CD14-positive monocyte (primary cell): Measurements from ENCODE around the gene ASRGL1. TPM values are rescaled to one million over a fixed set of nuclear protein-coding genes. Genes with fewer than 3 reads are reported as not detected.
"Not testable (repeated sequence)": the region's sequence is repeated elsewhere in the genome, so short reads cannot be mapped to it uniquely, and the experiment has no call there.

ENCODE experiments used
- DNase-seq, 3 donors: peaks; one replicate each; pipeline ENCODE4 v3.0.0-alpha.2; 2011 to 2022
- H2AFZ ChIP-seq: 2 replicates; pipeline ENCODE4 v1.6.0; 2012; ENCODE audit warnings: mild to moderate bottlenecking, low read depth, low read length, inconsistent platforms; ENCODE audit not compliant: insufficient read depth, poor library complexity, severe bottlenecking
- H3K27ac ChIP-seq, 2 donors: 1 replicate in 1 of 2; 2 replicates in 1 of 2; pipeline ENCODE4 v1.5.1; 2012 to 2013; ENCODE audit warnings: low read length in 2 of 2, control low read depth in 1 of 2, inconsistent platforms in 1 of 2, low read depth in 1 of 2, mild to moderate bottlenecking in 1 of 2
- H3K27me3 ChIP-seq, 2 donors: one replicate each; pipeline versions ENCODE4 v1.6.0 to v1.6.1; 2011 to 2013; ENCODE audit warnings: low read length in 2 of 2; ENCODE audit not compliant: control insufficient read depth in 2 of 2, insufficient read depth in 2 of 2
- H3K36me3 ChIP-seq, 2 donors: replicated peaks in 1 of 2; 1 replicate in 1 of 2; 2 replicates in 1 of 2; pipeline versions ENCODE4 v1.5.1 to v1.6.1; 2012 to 2013; ENCODE audit warnings: low read length in 2 of 2, control low read depth in 1 of 2, inconsistent platforms in 1 of 2, mild to moderate bottlenecking in 1 of 2; ENCODE audit not compliant: insufficient read depth in 2 of 2, control insufficient read depth in 1 of 2
- H3K4me1 ChIP-seq, 2 donors: 1 replicate in 1 of 2; 2 replicates in 1 of 2; pipeline versions ENCODE4 v1.5.1 to v1.6.1; 2012 to 2013; ENCODE audit warnings: low read length in 2 of 2, control low read depth in 1 of 2, inconsistent platforms in 1 of 2, mild to moderate bottlenecking in 1 of 2, moderate library complexity in 1 of 2; ENCODE audit not compliant: insufficient read depth in 2 of 2, control insufficient read depth in 1 of 2
- H3K4me2 ChIP-seq: replicated peaks from 2 replicates; pipeline ENCODE3; 2012; ENCODE audit warnings: low read length, moderate library complexity, mild to moderate bottlenecking; ENCODE audit not compliant: poor library complexity, severe bottlenecking; ENCODE audit errors: extremely low read depth
- H3K4me3 ChIP-seq, 3 experiments: fragments of 200-600 bp in 1 of 3; sonication (generic) in 1 of 3; replicated peaks in 1 of 3; 1 replicate in 2 of 3; 2 replicates in 1 of 3; pipeline ENCODE4 v1.5.1; 2011 to 2013; ENCODE audit warnings: low read length in 3 of 3, mild to moderate bottlenecking in 3 of 3, control low read depth in 2 of 3, low read depth in 2 of 3, inconsistent platforms in 1 of 3, moderate library complexity in 1 of 3
- H3K79me2 ChIP-seq: 2 replicates; pipeline ENCODE4 v1.6.0; 2012; ENCODE audit warnings: mild to moderate bottlenecking, control low read depth, inconsistent platforms, low read length, moderate library complexity; ENCODE audit not compliant: insufficient read depth
- H3K9ac ChIP-seq: 2 replicates; pipeline ENCODE4 v1.6.0; 2017; ENCODE audit warnings: low read length, mild to moderate bottlenecking; ENCODE audit not compliant: insufficient read depth, poor library complexity, severe bottlenecking
- H3K9me3 ChIP-seq, 2 donors: replicated peaks in 1 of 2; 1 replicate in 1 of 2; 2 replicates in 1 of 2; pipeline versions ENCODE4 v1.5.1 to v1.6.1; 2012 to 2013; ENCODE audit warnings: low read length in 2 of 2, control low read depth in 1 of 2; ENCODE audit not compliant: control insufficient read depth in 1 of 2, insufficient read depth in 1 of 2
- H4K20me1 ChIP-seq: 2 replicates; pipeline ENCODE4 v1.6.0; 2012; ENCODE audit warnings: mild to moderate bottlenecking, low read length, control low read depth, moderate library complexity; ENCODE audit not compliant: insufficient read depth
- H3K27ac Mint-ChIP-seq, 7 donors: one replicate each; pipeline ENCODE4 v1.8.0; 2020; ENCODE audit warnings: mild to moderate bottlenecking in 7 of 7, mixed read lengths in 7 of 7, moderate library complexity in 6 of 7, inconsistent platforms in 2 of 7
- H3K27me3 Mint-ChIP-seq, 3 donors: one replicate each; pipeline ENCODE4 v1.8.0; 2021 to 2022; ENCODE audit warnings: low read depth in 3 of 3, mild to moderate bottlenecking in 3 of 3, mixed read lengths in 3 of 3, moderate library complexity in 3 of 3, inconsistent platforms in 1 of 3
- H3K36me3 Mint-ChIP-seq, 2 donors: one replicate each; pipeline ENCODE4 v1.8.0; 2020; ENCODE audit warnings: mixed read lengths in 2 of 2, inconsistent platforms in 1 of 2, mild to moderate bottlenecking in 1 of 2
- H3K4me1 Mint-ChIP-seq: one replicate; pipeline ENCODE4 v1.8.0; 2020; ENCODE audit warnings: mild to moderate bottlenecking, mixed read lengths
- H3K4me3 Mint-ChIP-seq, 2 donors: one replicate each; pipeline ENCODE4 v1.8.0; 2020; ENCODE audit warnings: mild to moderate bottlenecking in 2 of 2, mixed read lengths in 2 of 2, moderate library complexity in 1 of 2
- H3K9me3 Mint-ChIP-seq, 7 donors: one replicate each; pipeline ENCODE4 v1.8.0; 2020 to 2022; ENCODE audit warnings: mixed read lengths in 7 of 7, mild to moderate bottlenecking in 6 of 7, moderate library complexity in 6 of 7, inconsistent platforms in 2 of 7
- WGBS: methylation state at CpG from one replicate; pipeline ENCODE4 v1.1.5; 2013; ENCODE audit warnings: missing lambda C conversion rate; ENCODE audit not compliant: insufficient coverage; 5-methylcytosine and 5-hydroxymethylcytosine counted together
- intact Hi-C, 2 donors: fragments of 100-400 bp; cut with micrococcal nuclease; formaldehyde crosslinking; loops; one replicate each; pipeline versions ENCODE4 v1.15.0 to v1.15.1; 2023
- polyA plus RNA-seq, 3 donors: library from polyadenylated mRNA; depleted of rRNA in 1 of 3; unstranded in 2 of 3; stranded (reverse) in 1 of 3; fragments of 300-500 nt in 2 of 3; fragments of >200 nt in 1 of 3; fragmentation: Illumina TruSeq in 2 of 3; gene quantifications; 1 replicate in 2 of 3; 2 replicates in 1 of 3; pipeline ENCODE4 v1.2.3, GENCODE V29; 2012 to 2021
- TF ChIP-seq, protein P1 (sequence below): fragments of 200-600 bp; IDR thresholded peaks from one replicate; pipeline ENCODE4 v1.8.0; 2022; ENCODE audit warnings: antibody characterized with exemption, mild to moderate bottlenecking

The ASRGL1 gene
- polyA plus RNA-seq, 3 donors, result 22.3 to 57.8 (median 50.6) TPM

- H3K27me3 Mint-ChIP-seq, intact Hi-C loops, H3K4me1 ChIP-seq, H3K27me3 ChIP-seq, H3K9me3 ChIP-seq, H2AFZ ChIP-seq, H3K4me2 ChIP-seq, H3K27ac ChIP-seq, H3K36me3 ChIP-seq, H4K20me1 ChIP-seq, H3K9ac ChIP-seq, H3K4me1 Mint-ChIP-seq, H3K79me2 ChIP-seq, H3K9me3 Mint-ChIP-seq, H3K4me3 Mint-ChIP-seq, H3K4me3 ChIP-seq: not testable (repeated sequence)
- DNase-seq, result peak; percentile 54 to 77 (median 67)
- TF ChIP-seq, protein P1, sequence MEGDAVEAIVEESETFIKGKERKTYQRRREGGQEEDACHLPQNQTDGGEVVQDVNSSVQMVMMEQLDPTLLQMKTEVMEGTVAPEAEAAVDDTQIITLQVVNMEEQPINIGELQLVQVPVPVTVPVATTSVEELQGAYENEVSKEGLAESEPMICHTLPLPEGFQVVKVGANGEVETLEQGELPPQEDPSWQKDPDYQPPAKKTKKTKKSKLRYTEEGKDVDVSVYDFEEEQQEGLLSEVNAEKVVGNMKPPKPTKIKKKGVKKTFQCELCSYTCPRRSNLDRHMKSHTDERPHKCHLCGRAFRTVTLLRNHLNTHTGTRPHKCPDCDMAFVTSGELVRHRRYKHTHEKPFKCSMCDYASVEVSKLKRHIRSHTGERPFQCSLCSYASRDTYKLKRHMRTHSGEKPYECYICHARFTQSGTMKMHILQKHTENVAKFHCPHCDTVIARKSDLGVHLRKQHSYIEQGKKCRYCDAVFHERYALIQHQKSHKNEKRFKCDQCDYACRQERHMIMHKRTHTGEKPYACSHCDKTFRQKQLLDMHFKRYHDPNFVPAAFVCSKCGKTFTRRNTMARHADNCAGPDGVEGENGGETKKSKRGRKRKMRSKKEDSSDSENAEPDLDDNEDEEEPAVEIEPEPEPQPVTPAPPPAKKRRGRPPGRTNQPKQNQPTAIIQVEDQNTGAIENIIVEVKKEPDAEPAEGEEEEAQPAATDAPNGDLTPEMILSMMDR, result peak; percentile 90
- 7% methylated on average over 9 of the region's 12 CpGs for WGBS
- H3K36me3 Mint-ChIP-seq, result peaks cover 5 to 19% of the 10 kb centered on the region in 2 donors
- H3K27ac Mint-ChIP-seq, result peak overlapping the region in 1 of 7 donors; percentile 38
Observed at GRCh38 chr11:62380821-62381245, 43.6 kb downstream of the ASRGL1 start.

DNA sequence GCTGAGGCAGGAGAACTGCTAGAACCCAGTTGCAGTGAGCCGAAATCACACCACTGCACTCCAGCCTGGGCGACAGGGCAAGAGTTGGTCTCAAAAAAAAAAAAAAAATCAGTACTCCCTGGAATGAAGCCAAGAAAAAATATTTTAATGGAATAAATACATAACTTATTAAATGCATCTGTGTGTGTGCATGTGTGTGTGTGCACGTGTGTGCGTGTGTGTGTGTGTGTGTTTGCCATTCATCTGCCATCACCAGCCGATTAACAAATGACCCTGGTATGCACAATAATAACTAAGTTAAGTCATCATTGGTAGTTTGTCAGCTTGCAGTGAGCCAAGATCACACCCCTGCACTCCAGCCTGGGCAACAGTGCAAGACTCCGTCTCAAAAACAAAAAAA lies 46.6 kb downstream of the ASRGL1 start:
- H3K9me3 ChIP-seq, result no peaks in the 10 kb centered on the region
- no peak for DNase-seq
- Mint-ChIP-seq H3K9me3 (no peaks in the 10 kb centered on the region), H3K4me1 (peaks cover 5% of the 10 kb centered on the region), H3K4me3 (no peak overlapping the region), H3K27ac (no peak overlapping the region), H3K36me3 (peaks cover 5 to 26% of the 10 kb centered on the region in 2 donors), H3K27me3 (peaks cover 0 to 1% (median 0%) of the 10 kb centered on the region in 3 donors)
- H4K20me1 ChIP-seq, result no peaks in the 10 kb centered on the region
- no peak overlapping the region for H2AFZ ChIP-seq
- H3K27me3 ChIP-seq, result no peaks in the 10 kb centered on the region
- no peak overlapping the region for H3K4me2 ChIP-seq
- H3K27ac ChIP-seq, result no peak overlapping the region
- H3K36me3 ChIP-seq, result peaks cover 3 to 8% of the 10 kb centered on the region in 2 donors
- intact Hi-C loops, result no loop called here
- TF ChIP-seq, protein P1, result no peak
- 80% methylated on average over 1 of the region's 6 CpGs for WGBS
- no peak overlapping the region for H3K4me3 ChIP-seq
- H3K4me1 ChIP-seq, result peaks cover 5 to 6% of the 10 kb centered on the region in 2 donors
- H3K9ac ChIP-seq, result no peak overlapping the region
- no peaks in the 10 kb centered on the region for H3K79me2 ChIP-seq

DNA sequence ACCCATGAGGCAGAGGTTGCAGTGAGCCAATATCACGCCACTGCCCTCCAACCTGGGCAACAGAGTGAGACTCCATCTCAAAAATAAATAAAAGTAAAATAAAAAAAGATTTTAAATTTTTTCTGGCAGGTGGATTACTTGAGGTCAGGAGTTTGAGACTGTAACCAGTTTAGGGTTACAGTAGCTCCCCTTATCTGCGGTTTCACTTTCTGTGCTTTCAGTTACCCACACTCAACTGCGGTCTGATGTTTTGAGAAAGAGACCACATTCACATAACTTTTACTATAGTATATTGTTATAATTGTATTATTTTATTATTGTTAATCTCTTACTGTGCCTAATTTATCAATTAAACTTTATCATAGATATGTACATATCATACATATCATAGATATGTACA lies 48.8 kb downstream of the ASRGL1 start:
- H3K9me3 Mint-ChIP-seq, H3K9ac ChIP-seq, H2AFZ ChIP-seq, H3K27ac Mint-ChIP-seq, H3K27ac ChIP-seq, H3K4me2 ChIP-seq, H3K4me3 ChIP-seq, H3K79me2 ChIP-seq, H3K9me3 ChIP-seq, H3K4me1 ChIP-seq, H3K4me1 Mint-ChIP-seq, intact Hi-C loops, H3K27me3 Mint-ChIP-seq, H4K20me1 ChIP-seq, DNase-seq, H3K27me3 ChIP-seq, H3K4me3 Mint-ChIP-seq: not testable (repeated sequence)
- peaks cover 15 to 46% of the 10 kb centered on the region in 2 donors for H3K36me3 Mint-ChIP-seq
- peaks cover 22 to 29% of the 10 kb centered on the region in 2 donors for H3K36me3 ChIP-seq
- WGBS, result no CpG with 5 or more reads among the region's 3 CpGs
